Activated CD4-positive, alpha-beta T cell treated with anti-CD3 and anti-CD28 coated beads, Interleukin-2, amount 50 U/mL, for 48 hours (primary cell): ENCODE results near the gene CST4.
"Not testable (repeated sequence)": the region's sequence is repeated elsewhere in the genome, so short reads cannot be mapped to it uniquely, and the experiment has no call there.

ENCODE experiments used
- DNase-seq, 2 experiments: peaks; one replicate each; pipeline ENCODE4 v3.0.0-alpha.2; 2020

The CST4 gene

DNA sequence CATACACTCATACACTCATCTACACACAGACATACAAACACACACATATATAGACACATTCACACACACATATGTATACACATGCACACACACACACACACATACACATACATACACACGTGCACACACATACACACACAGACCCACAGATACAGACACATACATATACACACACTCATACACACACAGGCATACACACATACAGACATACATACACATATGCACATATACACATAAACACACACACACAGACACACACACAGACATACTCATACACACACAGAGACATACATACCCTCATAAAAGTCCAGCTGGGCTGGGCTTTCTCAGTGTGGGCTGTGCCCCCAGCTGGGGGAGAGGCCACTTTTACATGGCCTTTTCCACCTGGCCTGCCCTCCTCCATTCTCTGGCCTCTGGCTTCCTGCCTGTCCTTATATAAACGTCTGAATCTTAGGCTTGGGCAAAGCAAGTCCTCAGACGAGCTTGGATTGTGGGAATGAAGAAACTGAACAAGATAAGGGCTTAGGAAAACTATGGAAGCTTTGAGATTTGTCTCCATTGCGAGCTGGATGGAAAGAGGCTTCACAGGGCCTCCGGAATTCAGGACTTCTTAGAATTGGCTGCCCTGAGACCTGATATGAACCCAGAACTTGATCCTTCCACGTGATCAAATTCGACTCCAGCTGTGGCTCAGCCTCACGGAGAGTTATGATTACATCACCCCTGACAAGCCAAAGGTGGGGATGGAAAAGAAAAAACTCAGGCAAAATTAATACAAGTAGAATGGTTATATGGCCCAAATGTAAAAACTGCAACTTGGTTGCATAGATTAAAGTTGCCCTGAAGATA, 28.6 kb downstream of the CST4 start:
- no peak for DNase-seq

DNA sequence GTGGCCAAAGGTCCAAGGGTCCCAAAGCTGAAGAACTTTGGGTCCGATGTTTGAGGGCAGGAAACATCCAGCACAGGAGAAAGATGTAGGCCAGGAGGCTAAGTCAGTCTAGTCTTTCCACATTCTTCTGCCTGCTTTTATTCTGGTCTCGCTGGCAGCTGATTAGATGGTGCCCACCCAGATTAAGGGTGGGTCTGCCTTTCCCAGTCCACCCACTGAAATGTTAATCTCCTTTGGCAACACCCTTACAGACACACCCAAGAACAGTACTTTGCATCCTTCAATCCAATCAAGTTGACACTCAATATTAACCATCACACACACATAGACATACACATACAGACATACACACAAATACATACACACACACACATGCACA, 29.2 kb downstream of the CST4 start:
- not testable (repeated sequence) for DNase-seq

DNA sequence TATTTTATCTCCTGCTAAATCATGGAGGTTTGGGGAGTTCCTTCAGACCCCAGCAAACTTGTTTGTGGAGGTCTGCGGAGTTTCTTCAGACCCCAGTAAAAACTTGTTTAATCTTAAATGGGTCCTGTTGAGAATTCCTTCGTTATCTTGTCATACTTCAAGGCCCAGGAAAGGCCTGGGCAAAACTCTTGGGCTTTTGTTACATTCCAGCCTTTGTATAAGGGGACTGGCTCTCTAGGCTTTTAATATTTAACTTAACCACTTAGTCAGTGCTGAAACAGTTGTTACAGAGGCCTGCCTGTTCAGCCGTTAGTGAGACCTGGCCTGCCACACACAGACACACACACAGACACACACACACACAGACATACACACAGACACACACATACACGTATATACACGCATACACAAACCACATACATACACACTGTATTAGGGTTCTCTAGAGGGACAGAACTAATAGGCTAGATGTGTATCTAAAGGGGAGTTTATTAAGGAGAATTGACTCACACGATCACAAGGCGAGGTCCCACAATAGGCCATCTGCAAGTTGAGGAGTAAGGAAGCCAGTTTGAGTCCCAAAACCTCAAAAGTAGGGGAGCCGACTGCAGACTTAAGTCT, 29.7 kb downstream of the CST4 start:
- DNase-seq = no peak

DNA sequence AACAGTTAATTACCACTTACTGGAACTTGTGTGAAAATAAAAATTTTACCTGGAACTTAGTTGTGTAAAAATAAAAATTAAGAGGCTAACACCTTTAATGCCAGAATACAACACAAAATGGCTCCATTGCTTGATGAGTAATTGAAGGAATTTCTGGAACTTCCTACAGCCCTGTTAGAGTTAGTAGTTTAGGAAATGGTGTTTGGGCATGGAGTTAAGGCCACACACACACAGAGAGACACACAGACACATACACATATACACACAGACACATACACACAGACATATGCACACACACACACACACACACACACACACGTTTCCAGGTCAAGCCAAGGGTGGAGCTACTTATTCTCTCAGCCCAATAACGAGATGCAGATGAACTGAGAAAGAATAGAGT, 30.5 kb downstream of the CST4 start:
- no peak for DNase-seq

DNA sequence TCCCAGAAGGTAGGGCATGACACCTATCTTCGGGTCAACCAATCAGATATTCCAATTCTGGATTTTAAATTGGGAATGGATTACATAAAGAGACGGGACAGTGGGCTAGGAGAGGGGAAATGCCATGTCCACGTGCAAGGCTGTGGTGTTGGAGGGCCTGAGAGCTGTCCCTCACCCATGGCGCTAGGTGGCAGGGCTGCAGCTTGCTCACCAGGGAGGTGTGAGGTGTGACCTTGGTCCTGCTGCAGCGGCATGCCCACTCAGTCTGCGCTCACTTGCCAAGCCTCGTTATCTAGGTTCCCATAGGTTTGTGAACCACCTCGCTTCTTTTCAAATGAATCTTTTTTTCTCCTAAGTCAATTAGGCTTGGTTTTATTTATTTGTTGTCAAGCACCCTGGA, 31.6 kb downstream of the CST4 start:
- no peak for DNase-seq

DNA sequence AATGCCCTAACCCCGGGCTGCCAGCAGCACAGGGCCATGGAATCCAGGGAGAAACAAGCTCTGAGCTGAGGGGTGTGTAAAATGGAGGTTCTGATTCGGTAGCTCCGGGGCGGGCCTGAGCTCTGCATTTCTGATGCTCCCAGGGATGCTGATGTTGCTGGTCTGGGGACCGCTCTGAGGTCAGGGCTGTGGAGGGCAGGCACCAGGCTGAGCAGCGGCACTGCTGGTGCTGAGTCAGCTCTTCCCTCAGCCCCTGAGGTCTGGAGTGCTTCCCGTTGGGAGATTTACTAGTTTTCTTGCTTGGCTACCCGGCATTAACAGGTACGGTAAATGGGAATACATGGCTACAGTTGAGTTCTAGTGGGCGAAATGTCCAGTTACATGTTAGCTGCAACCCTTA, 32.5 kb downstream of the CST4 start:
- no peak for DNase-seq

DNA sequence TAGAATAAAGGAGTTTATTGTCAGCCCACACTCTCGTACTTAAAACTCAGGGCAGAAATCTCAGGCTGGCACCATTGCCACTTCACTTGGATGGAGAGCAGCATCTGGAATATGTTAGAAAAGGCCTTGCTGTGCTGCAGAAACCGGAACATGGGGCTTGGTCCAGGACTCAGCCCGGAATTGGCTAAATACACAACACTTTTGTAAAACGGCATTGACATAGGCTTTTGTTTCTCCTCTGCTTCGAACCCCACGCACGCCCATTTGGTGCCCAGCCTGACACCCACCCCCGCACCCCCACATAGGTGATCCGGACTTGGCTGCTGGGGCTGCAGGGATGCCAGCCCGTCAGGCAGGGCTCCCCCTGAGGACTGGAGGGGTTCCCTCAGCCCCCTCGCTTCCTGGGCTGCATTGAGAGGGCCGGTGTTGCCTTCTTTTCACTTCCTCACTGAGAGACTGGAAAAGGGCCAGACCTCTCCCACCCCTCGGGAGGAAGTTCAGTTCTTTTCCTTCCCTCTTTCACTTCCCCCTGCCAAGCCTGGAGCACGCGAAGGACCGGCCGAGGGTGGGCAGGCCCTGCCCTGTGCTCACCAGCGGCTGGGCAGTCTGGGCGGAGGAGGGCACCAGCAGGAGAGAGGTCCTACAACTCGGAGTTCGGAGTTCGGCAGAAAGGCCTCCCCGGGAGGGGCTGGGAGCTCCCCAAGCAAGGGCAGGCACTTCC, 33.2 kb downstream of the CST4 start:
- no peak for DNase-seq

DNA sequence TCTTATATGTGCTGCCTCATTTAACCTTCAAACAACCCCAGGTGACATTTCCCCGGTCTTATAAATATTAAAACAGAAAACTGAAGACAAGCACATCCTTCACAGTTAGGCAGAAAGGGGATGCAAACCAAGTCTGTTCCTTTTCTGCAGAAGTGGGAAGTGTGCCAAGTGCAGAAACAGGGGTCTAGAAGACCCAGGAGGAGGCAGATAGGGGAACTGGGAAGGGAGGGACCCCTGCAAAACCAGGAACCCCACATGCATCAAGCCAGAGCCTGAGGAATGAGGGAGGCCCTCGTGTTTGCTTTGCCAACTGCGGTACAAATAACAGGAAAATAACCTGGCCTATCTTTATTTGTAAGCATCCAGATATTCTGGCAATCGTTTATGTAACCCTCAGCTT, 34.1 kb downstream of the CST4 start:
- DNase-seq = no peak

DNA sequence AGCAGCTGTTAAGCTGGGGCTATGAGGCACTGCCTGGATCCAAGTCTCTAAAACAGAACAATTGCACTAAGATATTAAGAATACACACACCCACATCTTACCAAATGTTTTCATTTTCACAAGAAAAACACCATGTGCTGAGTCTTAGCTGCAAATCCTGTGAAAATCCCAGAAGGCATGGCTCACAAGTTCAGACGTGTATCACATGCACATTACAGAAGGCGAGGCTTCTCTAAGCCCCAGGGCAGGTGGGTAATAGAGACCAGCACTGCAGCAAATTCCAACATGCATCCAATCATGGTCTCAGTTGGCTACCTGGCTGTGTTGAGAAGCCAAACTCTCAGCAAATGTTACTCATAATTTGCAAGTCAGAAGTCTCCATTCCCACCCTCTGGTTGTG, 34.8 kb downstream of the CST4 start:
- no peak for DNase-seq

DNA sequence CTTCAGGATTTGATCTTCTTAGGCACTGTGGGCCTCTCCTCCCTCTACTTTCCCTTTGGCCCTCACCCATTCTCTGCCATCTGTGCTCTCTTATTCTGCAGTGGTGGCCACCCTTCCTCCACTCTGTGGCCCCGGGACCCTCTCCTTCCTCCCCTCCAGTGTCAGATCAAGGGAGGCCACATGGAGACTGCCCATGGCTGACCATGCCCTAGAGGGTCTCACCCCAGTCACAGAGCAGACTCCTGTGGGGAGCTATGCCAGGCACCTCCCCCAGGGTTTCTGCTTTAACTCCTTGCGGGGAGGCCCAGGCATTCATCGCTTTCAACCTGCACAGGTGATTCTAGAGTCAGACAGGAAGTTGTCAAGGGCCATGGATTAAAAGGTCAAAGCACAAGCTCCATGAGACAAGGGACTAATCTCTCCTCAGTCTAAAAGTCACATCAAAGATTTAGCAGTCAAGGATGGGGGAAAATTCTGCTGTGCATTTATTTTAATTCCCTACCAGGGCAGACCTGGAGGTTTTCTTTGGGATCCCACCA, 35.4 kb downstream of the CST4 start:
- DNase-seq = no peak

DNA sequence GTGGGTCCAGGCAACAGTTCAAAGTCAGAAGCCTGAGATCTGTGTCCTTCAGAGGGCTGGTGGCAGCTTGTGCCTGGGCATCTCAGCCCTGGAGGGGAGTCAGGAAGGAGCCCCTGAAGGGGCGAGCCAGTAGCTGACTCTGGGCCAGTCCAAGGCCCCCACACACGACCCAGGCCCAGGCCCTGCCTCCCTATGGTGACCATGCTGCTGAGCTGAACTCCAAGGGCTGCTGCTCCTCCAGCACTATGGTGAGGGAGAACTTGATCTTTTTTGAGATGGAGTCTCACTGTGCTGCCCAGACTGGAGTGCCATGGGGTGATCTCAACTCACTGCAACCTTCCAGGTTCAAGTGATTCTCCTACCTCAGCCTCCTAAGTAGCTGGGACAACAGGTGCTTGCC, 35.9 kb downstream of the CST4 start:
- DNase-seq = no peak

DNA sequence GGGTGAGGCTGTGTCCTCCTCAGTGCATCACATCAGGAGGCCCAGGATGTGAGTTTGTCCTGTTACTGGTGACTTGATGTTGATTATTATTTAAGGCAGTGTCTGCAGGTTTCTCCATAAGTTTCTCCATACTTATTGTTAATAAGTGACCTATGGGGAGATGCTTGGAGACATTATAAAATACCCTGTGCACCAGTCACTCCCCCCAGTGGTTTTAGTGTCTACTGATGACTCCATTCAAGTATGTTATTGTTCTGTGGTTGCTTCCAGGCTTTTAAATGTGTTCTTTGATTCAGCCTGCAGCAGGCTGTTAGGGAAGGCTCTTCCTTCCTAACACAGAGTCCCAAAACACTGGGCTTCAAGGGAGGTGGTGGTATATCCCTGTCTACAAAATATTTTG, 36.5 kb downstream of the CST4 start:
- DNase-seq = no peak

DNA sequence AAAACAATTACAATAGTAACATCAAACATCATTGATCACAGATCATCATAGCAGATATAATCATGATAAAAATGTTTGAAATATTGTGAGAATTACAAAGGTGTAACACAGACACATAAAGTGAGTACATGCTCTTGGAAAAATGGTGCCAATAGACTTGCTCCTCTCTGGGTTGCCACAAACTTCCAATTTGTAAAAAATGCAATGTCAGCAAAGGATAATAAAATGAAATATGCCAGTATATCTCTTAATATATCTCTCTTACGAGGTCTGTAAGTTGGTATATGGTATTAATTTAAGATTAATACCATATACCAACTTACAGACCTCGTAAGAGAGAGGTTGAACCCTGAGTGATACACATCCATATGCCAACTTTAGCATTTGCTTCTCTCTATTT, 37.7 kb downstream of the CST4 start:
- DNase-seq = no peak

DNA sequence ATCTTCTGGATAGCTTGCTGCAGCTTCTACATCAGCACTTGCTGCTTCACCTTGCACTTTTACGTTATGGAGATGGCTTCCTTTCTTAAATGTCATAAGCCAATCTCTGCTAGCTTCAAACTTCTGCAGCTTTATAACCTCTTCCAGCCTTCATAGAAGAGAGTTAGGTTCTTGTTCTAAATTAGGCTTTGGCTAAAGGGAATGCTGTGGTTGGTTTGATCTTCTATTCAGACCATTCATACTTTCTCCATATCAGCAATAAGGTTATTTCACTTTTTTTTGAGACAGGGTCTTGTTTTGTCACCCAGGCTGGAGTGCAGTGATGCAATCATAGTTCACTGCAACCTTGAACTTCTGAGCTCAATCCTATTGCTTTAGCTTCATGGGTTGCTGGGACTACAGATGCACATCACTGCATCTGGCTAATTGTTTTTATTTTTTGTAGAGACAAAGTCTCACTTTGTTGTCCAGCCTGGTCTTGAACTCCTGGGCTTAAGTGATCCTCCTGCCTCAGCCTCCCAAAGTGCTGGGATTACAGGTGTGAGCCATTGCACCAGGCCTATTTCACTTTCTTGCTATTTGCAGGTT, 38.9 kb downstream of the CST4 start:
- no peak for DNase-seq

DNA sequence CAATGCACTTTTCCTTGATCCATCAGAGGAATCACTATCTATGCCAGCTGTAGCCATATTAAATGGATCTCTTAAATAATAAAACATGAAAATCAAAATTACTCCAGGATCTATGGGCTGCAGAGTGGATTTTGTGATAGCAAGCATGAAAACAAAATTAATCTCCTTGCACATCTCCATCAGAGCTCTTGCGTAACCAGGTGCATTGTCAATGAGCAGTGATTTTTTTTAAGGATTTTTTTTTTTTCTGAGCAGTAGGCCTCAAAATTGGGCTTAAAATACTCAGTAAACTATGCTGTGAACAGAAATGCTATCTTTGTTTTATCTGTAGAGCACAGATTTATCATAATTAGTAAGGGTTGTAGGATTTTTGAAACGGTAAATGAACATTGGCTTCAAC, 39.6 kb downstream of the CST4 start:
- no peak for DNase-seq

DNA sequence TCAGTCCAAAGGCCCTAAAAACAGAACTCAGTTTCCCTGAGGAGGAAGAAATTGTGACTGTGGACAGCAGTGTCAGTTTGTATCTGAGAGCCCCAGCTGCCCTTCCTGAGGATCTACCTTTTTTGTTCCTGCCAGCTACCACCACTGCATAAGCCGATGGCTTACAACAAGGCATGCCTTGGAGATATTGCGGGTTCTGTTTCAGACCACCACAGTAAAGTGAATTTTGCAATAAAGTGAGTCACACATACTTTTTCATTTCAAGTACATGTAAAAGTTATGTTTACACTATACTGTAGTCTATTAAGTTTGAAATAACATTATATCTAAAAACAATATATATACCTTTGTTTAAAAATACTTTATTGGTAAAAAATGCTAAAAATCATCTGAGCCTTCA, 41.5 kb downstream of the CST4 start:
- DNase-seq = no peak

DNA sequence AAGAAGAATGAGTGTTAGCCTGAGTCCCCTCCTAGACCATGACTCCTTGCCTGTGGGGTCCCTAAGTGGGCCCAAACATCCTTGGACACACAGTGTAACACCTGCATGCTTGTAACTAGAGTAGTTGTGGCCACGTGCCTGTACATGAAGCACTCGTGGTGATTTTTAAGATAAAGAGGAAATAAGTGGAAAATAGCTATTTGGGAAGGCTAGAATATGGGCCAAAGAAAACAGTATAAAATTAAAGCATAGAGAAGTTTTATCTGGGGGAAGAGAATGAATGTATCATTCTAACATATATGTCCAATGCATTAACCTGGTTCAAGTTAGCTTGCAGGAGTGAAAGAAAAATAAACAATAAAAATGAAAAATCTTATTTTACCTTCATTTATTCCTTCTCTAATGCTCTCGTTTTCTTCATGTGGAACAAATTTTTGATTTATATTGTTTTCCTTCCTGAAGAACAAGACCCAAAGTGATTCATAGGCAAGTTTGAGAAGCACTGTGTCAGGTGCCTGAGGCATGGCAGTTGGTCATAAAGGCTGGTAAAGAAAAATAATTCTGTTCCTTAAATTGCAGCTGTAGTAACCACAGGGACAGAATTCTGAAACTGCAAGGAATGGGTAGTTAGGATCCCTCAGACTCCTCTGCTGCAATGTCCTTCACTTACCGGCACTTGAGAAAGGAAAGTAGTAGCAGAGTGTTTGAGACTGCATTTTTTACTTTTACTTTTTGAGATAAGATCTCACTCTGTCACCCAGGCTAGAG, 42.5 kb downstream of the CST4 start:
- no peak for DNase-seq

DNA sequence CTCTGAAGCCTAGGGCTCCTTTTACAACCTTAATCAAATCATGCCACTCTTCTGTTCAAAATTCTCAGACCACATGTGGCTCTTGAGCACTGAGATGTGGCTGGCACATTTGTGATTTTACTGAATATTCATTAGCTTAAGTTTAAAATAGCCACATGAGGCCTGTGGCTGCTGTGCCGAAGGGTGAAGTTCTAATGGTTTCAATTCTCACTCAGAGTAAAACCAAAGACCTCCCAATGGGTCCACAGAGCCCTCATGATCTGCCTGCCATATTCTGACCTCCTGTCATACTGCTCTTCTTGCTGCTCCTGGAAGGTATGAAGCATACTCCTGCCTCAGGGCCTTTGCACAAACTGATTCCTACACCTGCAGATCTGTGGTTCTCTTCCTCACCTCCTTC, 43.3 kb downstream of the CST4 start:
- DNase-seq = no peak

DNA sequence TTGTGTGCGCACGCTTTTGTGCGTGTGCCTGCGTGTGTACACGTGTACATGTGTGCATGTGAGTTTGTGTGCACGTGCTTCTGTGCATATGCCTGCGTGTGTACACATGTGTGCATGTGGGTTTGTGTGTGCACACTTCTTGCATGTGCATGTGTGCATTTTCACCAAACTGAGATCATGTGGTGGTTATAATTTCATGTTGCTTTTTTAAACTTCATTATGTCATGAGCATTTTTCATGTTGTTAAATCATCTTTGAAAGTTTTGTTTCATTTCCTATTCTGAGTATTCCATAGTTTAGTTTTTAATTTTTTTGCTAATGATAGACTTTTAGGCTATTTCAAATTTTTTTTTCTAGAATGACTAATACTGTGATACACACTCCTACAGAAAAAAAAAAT, 44.7 kb downstream of the CST4 start:
- no peak for DNase-seq

DNA sequence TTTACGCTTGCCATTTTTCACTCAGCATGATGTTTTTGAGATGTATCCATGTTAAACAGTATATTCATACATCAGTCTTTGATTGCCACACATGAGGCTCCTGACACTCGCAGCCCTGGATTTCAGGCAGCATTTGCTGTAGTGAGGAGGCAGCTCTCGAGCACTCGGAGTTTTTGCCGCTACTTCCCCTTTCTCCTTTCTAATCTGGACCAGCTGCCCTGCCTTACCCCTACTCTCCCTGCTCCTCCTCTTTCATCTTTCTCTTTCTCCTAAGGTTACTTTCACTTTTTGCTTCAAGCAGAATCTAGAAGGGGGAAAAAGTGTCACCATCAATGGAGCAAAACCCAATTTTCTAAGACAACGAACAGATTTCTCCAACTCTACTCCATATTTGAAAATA, 45.2 kb downstream of the CST4 start:
- DNase-seq = no peak

DNA sequence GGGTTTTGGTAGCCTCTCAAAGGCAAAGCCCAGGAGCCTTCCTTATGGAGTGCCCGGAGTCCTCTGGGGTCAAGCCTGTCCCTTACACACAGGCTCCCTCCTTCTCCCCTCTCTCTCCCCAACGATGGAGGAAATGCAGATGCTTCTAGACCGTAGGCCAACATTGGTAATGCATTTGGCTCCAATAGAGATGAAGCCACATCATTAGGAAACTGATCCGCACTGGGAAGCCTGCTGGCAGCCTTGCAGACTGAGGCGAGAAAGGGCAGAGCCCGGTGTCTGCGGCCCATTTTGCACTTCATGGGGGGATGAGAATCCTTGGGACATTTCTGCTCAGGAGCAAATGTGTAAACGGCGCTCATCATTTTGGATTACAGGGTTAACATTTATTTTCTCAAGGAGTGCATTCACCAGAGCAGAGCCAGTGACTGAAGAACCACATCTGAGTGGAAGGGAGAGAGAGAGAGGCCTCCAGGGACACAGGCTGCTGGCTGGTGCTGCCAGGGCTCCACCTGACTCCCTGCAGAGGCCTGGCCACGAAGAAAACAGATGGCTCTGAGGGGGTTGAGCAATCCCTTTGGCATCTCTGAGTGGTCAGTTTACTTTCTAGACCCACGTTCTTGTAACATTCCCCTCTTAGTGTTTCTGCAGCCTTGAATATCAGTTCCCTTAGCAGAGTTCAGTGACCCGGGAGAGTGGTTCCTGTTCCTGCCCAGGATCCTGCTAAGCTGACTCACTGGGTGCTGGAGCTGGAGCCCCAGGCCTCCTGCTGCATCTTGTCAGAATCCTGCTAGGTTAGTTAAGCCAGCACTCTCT, 46.7 kb downstream of the CST4 start:
- DNase-seq = no peak
